Inflammatory macrophage treated with lipopolysaccharide for 4 hours (primary cell): ENCODE data around the gene GPR142.

Experiments
- DNase-seq: peaks from one replicate; pipeline ENCODE4 v3.0.0-alpha.2; 2020

Gene GPR142

GRCh38 chr17:74367206-74367605, at the start of gene GPR142:
GPR142 (plus strand) TSS chr17:74367506; CDS start chr17:74369541, 2,035 bp downstream.
- no peak for DNase-seq

DNA sequence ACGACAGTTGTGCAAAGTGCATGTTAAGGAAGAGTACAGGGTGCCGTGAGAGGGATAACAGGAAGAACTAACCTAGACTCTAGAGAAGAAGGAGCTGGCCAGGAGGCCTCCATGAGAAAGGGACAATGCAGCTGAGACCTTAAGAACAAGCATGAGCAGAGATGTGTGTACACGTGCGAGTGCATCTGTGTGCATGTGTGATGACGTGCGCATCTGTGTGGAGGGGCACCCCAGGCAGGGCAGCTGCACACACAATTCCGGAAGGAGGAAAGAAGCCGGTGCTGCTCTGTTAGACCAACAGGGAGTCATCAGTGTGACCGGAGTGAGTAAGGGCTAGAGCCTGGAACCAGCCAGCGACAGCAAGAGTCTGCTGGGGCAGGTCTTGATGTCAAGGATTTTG, 48.9 kb upstream of the GPR142 start:
- DNase-seq: no peak

DNA sequence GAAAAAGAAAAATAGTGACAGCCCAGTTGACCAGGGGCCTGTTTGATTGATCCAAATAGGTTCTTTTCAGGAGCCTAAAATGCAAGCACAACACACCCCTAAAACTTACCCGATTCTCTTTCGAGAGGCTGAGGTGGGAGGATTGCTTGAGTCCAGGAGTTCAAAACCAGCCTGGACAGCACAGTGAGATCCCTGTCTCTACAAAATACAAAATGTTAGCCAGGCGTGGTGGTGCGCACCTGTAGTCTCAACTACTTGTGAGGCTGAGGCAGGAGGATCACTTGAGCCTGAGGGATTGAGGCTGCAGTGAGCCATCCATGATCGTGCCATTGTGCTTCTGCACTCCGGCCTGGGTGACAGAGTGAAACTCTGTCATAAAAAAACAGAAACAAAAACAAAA, 42.8 kb upstream of the GPR142 start:
- peak; percentile 10 for DNase-seq

DNA sequence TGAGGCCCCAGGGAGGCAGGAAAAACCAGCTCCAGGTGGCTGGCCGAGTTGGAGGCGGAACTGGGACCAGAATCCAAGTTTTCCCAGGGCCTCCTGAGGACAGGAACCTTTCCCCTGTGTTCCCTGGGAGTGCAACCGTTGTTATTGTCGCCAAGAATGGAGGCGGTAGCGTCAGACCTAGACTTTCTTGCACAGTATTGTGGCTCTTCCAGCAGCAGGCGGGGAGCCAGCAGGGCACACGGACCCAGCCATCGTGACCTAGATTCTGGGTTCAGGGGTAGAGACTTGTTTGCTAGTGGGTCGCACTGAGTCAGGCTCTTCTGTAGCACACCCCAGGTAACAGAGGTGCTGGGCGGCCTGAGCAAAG, 41.9 kb upstream of the GPR142 start:
- DNase-seq: no peak

DNA sequence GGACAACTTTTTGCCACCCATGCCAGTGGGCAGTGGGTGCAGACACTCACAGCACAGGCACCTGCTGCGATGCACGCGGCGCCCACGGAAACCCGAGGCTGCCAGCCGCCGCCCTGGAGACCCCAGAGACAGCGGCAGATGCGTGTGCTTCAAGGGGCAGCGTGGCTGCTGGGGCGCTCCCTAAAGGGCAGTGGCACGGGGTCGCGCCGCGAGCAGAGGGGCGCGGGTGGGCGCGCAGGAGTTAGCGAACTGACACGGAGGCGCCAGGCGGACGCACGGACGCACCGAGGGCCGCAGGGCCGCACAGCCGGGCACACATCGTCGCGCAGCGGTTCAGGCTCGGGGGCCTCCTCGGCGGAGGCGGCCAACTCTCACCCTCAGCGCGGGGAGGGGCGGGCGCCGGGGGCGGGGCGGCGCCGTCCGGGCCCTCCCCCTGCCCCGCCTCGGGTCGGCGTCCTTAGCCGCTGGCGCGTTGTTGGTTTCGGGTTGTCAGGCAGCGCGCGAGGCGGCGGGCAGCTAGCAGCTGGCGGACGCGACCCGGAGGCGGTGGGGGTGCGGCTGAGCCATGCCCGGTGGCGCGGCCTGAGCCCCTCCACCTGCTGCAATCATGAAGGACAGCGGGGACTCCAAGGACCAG, 41.4 kb upstream of the GPR142 start, which contains the start of gene KIF19:
TSS of gene KIF19 (plus strand) at position 484 of the 637 bp plus-strand sequence. CDS start at position 608, 124 bp downstream.
- peak; percentile 30 for DNase-seq

GRCh38 chr17:74326506-74326905, 40.8 kb upstream of the GPR142 start:
- no peak for DNase-seq

DNA sequence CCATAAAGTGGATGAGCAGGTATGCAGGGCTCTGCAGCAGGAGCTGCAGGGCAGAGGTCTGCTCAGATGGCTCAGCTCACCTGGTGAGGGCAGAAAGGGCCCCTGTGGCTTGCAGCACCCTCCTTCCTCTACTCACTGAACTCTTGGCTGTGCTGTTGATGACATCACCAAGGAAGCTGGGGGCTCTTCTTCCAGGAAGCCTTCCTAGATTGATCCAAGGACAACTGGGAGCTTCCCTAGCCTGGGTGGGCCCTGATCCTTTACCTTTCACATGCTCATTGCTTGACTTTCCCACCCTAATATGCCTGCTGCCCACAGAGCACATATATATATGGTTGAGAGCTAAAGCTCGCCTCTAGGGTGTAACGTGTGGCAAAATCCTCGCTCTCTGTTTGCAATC, 38.8 kb upstream of the GPR142 start:
- DNase-seq: no peak

- no peak for DNase-seq
These were observed 37.9 kb upstream of the GPR142 start for GRCh38 chr17:74329378-74329777.

GRCh38 chr17:74330446-74330845, 36.9 kb upstream of the GPR142 start:
- no peak for DNase-seq

- DNase-seq: no peak
These were observed 35.2 kb upstream of the GPR142 start for GRCh38 chr17:74332017-74332650.

DNA sequence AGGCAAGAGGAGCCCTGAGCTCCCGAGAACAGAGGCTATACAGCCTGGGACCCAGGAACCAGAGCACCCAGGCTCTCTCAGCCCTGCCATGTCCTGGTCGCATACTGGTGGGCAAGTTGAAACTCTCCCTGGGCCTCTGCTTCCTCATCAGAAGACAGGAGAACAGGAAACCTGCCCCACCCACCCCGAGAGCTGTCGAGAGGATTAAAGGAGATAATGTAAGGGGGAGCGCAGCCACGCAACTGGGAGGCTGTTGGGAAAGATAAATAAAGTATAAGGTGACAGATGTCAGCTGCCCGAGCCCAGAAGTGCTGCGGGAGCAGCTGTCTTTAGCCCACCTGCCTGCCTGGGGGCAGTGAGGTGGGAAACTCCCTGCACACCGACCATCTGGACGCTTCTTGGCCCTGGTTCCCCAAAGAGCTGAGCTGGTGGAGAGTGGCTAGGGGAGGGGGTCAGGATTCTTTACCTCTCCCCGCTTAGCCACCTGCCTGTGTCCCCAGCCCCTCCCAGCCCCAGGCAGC, 34.5 kb upstream of the GPR142 start:
- DNase-seq: no peak

DNA sequence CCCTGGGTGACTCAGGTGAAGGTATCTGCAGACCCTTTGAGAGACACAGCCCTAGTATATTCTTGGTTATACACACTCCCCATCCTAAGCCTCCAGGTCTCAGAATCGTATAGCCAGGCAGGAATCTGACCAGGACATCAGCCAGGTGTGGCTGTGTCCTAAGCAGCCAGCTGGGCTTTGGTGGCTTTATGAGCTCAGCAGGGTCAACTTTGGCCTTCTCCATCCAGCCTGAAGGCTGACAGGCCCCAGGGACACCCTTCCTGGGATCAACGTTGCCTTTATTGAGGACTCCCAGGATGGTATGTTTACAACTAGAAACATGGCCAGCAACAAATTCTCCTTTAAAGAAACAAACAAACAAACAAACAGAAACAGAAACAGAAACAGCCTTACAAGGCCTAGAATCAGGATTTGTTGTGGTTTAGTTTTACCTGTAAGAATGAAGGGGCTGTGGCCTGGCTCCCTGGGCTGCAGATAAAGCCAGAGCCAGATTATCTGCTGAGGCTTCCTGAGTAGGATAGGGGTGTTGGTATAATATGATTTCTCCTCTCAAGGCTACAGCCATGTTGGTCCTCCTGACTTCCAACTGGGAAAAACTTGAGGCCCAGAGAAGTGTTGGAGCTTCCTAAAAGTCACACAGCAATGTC, 32.8 kb upstream of the GPR142 start:
- no peak for DNase-seq

GRCh38 chr17:74335529-74336062, 31.7 kb upstream of the GPR142 start:
- no peak for DNase-seq

GRCh38 chr17:74336307-74336706, 31.0 kb upstream of the GPR142 start:
- no peak for DNase-seq

DNA sequence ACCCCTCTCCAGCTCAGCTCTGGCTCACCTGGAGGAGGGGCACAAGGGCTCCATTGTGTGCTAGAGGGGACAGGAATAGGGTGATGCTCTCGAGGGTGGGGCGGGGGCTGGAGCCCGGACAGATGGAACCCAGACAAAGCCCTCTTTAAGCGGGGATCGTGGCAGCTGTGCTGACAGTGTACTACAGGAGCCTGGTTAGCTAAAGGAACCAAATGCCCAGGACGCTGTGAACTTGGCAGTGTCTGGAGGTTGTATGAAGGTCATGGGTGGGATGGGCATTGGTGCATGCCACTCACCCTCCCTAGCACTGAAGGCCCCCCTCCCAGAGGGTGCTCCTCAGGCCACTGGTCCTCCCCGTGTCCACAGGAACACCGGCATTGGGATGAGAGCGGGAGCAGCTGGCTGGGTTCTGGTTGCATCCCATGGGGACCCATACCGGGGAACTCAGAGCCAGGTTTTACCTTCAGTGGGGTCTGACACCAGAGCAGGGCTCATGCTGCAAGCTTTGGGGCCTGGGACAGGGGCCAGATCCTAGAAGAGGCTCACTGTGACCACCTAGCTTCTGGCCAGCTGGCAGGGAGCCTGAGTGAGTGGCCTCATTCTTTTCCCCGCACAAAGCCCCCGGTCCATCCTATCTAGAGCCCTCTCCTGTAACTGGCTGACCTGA, 29.3 kb upstream of the GPR142 start:
- no peak for DNase-seq

DNA sequence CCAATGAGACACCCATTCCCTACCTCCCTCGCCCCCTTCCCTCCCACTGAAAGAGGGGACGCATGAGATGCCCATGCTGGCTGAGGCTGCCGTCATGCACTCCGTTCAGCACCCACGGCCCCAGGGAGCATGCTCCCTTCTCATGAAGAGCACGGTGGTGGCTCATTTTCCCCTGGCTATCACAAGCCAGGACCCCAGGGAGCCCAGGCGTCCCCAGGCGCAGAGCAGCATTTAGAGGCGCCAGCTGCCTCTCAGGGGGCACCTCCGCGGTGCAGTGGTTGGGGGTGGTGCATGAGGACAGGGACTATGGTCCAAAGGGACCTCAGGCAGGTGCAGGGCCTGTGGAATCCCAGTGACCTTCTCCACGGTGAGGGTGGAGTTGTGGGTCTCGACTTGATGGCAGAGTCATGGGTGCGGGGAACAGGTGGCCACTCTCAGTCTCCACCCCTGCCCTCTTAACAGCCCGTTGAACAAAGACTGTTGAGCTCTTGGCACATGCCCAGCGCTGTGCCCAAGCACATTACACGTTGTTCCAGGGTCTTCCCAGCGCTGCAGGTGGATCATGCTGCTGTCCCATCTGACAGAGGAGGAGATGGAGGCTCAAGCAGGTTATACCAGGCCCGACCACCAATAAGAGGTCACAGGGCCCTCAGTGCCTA, 27.6 kb upstream of the GPR142 start:
- no peak for DNase-seq

DNA sequence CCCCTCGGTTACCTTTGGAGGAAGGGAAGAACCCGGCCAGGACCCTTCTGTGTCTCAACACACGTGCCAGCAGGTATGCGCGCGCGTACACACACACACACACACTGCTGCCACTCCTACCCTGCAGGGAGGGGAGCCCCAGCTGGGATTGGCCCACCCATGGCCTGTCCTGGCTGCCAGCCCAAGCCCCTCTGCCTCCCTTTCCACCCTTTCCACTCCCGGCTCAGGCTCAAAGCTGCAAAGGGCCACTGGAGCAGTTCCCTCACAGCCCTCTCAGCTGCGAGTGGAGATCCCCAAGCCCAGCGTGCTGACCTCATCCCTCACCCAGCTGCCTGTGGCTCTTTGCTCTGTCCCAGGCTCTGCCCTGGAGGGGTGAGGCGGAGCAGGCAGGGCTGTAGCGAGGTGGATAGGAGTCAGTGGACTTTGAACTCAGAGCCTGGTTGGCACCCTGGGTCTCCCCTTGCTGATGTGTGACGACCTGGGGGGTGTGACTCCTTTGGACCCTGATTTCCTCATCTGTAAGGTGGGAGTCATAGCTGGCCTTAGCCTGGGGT, 26.8 kb upstream of the GPR142 start:
- no peak for DNase-seq

DNA sequence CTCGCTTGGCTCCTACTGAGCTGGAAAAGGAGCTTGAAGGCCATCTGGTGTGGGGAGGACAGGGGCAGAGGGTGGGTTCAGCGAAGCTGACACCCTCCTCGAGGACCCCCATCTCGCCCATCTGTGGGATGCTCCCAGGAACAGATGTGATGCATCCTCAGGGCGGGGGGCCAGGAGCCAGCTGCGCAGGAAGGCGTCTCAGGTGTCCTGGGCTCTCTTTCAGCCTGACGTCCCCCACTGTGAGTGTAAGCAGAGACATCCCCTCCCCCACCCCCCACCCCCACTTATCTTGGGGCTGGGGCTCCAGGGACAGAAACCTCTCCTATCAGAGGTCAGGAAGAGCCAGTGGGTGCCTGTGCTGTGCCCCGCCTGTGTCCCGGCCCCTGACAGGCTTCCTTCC, 25.1 kb upstream of the GPR142 start:
- no peak for DNase-seq

DNA sequence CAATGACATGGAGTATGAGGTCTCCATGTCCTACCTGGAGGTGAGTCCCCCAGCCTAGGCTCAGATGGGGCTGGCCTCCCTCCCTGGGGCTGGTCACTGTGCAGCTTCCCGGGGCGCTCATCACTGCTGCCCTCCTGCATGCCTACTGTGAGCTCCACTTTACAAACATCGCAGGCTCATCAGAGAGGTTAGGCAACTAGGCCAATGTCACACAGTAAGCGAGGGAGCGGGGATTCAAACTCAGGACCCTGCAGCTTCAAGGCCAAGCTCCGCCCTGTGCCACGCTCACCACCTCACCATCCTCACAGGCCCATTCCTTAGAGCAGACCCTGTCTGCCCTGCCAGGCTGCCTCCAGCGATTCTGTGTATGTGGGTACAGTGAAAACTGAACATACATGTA, 24.2 kb upstream of the GPR142 start:
- no peak for DNase-seq

- no peak for DNase-seq
These were observed 23.6 kb upstream of the GPR142 start for GRCh38 chr17:74343526-74344284.

DNA sequence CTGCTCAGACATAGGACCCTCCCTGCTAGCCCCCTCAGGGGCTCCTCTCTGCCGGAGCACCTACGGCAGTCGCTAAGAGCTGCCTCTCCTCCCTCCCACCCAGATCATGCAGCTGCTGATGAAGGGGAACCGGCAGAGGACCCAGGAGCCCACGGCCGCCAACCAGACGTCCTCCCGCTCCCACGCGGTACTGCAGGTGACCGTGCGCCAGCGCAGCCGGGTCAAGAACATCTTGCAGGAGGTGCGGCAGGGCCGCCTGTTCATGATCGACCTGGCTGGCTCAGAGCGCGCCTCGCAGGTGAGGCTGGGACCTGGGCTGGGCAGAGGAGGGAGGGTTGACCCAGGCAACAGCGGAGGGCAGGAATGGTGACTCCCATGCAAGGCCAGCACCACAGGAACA, 22.6 kb upstream of the GPR142 start:
- DNase-seq: no peak
